Activated T-cell treated with anti-CD3 and anti-CD28 coated beads, Interleukin-2, amount 50 U/mL, for 1 hour (primary cell): Measurements from ENCODE around the gene SNTB2.

Experiments used
- DNase-seq: peaks from one replicate; pipeline ENCODE4 v3.0.0-alpha.2; 2020

Gene SNTB2

DNA sequence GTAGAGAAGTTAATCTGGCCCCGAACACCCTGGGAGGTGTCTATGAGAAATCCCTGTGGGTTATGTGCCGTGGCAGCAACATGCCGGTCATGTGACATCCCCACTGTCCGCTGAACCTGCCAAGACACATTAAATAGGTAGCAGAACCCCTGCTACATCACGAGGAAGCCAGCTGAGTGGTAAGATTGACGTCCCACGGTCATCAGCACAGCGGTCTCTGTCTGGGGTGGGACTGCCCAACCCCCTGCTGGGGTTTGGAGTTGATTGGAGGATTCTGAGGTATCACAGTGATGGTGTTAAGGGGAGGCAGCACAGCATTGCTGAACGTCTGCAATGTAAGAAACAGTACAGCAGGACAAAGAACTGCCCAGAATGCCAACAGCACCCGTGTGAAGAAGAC lies 162.6 kb downstream of the SNTB2 start:
- DNase-seq: no peak

DNA sequence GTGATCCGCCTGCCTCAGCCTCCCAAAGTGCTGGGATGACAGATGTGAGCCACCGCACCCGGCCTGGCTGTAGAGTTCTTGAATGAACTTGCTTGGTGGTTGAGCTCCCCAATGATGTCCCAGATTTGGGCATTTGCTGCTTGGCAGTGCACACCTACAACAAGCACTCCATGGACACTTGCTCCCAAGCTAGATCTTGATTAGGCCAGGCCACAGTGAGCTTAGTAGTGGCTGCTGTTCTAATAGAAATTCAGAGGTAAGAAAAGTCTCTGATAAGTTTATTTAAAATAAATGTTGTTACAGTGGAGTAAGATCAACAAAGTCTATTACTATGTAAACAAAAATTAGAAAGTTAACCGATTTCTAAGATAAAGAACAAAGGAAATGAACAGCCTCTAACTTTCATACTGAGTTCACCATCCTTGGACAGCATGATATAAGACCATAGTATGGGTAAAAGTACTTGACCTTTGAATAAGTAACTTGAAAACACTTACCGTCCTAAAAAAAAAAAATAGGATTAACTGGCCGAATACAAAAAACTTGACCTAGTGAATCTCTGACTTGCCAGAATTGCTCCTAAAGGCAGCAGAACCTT lies 163.7 kb downstream of the SNTB2 start:
- no peak for DNase-seq

DNA sequence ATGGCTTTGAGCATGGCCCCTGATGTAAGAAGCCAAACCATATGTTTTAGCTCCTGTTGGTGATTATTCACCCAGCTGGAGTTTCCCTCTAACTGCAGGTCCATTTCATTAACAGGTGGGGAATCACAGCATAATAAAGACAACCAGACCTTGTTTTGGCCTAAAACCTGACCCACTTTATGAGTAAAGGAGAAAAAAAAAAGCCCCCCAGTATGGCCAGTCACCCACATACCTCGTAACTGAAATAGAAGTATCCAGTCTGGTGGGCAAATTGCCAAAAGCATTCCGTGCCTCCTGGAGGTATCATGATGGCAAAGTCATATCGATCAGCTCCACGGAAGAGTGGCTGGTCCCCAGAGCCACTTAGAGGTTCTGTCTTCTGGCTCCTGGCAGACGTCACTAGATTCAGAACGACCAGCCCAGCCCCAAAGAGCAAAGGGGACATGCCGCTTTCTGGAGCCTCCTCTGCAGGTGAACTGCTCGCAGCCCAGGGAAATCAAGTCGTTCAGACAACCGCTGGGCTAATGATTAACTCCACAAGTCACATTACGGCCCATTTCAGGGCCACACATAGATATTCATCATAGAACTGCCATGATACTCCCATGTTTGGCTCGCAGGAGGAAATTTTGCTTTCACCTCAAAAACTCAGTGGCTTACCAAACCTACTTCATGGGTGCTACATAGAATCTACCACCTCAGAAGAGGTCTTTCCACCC lies 164.5 kb downstream of the SNTB2 start, which contains the start of gene TMED6:
Gene TMED6, minus strand, starts transcription at position 478 of the 719 bp plus-strand sequence. Its CDS starts 33 bp downstream, at position 445.
- DNase-seq: no peak
